HG03460 (cell line): ENCODE data around the gene MCC.

Experiments used
- ATAC-seq: cut with Tn5 transposase; IDR thresholded peaks from one replicate; pipeline ENCODE4 v1.9.1; 2021; ENCODE audit not compliant: unreplicated experiment

MCC gene

GRCh38 chr5:113209498-113209897, 278.8 kb downstream of the MCC start:
- no peak for ATAC-seq

GRCh38 chr5:113205807-113206206, 282.4 kb downstream of the MCC start:
- ATAC-seq: no peak

GRCh38 chr5:113205323-113205722, 282.9 kb downstream of the MCC start:
- no peak for ATAC-seq

GRCh38 chr5:113204525-113205161, 283.6 kb downstream of the MCC start:
- ATAC-seq: no peak

GRCh38 chr5:113203916-113204315, 284.3 kb downstream of the MCC start:
- no peak for ATAC-seq

GRCh38 chr5:113202746-113203716, 285.2 kb downstream of the MCC start:
- no peak for ATAC-seq

- ATAC-seq: no peak
Observed at GRCh38 chr5:113202287-113202686, 286.0 kb downstream of the MCC start.

GRCh38 chr5:113201715-113202114, 286.5 kb downstream of the MCC start:
- no peak for ATAC-seq

- ATAC-seq: no peak
Observed at GRCh38 chr5:113199122-113199905, 288.9 kb downstream of the MCC start.

GRCh38 chr5:113197456-113198200, 290.6 kb downstream of the MCC start:
- no peak for ATAC-seq

- ATAC-seq: no peak
Observed at GRCh38 chr5:113195771-113196170, 292.5 kb downstream of the MCC start.

- ATAC-seq: no peak
Observed at GRCh38 chr5:113195251-113195650, 293.0 kb downstream of the MCC start.

GRCh38 chr5:113194591-113194990, 293.7 kb downstream of the MCC start:
- ATAC-seq: no peak

- ATAC-seq: no peak
Observed at GRCh38 chr5:113194125-113194524, 294.1 kb downstream of the MCC start.

- no peak for ATAC-seq
Observed at GRCh38 chr5:113193311-113193978, 294.8 kb downstream of the MCC start.

GRCh38 chr5:113192541-113192940, 295.7 kb downstream of the MCC start:
- ATAC-seq: no peak

GRCh38 chr5:113190347-113190746, 297.9 kb downstream of the MCC start:
- no peak for ATAC-seq

GRCh38 chr5:113189291-113189690, 299.0 kb downstream of the MCC start:
- no peak for ATAC-seq

- ATAC-seq: no peak
Observed at GRCh38 chr5:113188436-113188835, 299.8 kb downstream of the MCC start.

GRCh38 chr5:113187906-113188305, 300.3 kb downstream of the MCC start:
- ATAC-seq: no peak
